RWPE1 (cell line): ENCODE results near the gene RPS16.

ENCODE experiments used
- CTCF ChIA-PET: fragments of 350-600 bp; sonication (Branson Sonifier 250); formaldehyde crosslinking; extraction: SDS; loops from one replicate; lab custom pipeline; 2021; lab: Yijun Ruan, JAX
- POLR2A ChIA-PET: fragments of 400-600 bp; formaldehyde crosslinking; extraction: SDS; loops from one replicate; lab custom pipeline; 2020; ENCODE audit warnings: antibody characterized with exemption; ENCODE audit not compliant: low non-redundant PET; lab: Yijun Ruan, JAX
- DNase-seq: peaks from one replicate; pipeline ENCODE4 v3.0.0; 2012; ENCODE audit warnings: low spot score
- H3K27ac ChIP-seq: fragments of 450-650 bp; 2 replicates; pipeline ENCODE4 v1.5.1; 2017
- CTCF ChIP-seq: fragments of 450-650 bp; conservative IDR thresholded peaks from 2 replicates; pipeline ENCODE4 v1.5.1; 2017; ENCODE audit warnings: low read depth, mild to moderate bottlenecking

The RPS16 gene

GRCh38 chr19:39405958-39406655 is 29.6 kb downstream of the RPS16 start:
- no peak for TF ChIP-seq CTCF
- H3K27ac ChIP-seq: peak overlapping the region; percentile 100
- ChIA-PET CTCF (interaction anchor here (0.7 kb wide), 1 partner anchor 8 kb away, joined by 3 read pairs; no protein-coding TSS in a partner anchor), POLR2A (interaction anchor here (1.6 kb wide), 1 partner anchor 8 kb away, joined by 13 read pairs; no protein-coding TSS in a partner anchor)
- no peak for DNase-seq

GRCh38 chr19:39405261-39405957 is 30.3 kb downstream of the RPS16 start:
- no peak for TF ChIP-seq CTCF
- peak overlapping the region; percentile 100 for H3K27ac ChIP-seq
- no peak for DNase-seq
- POLR2A ChIA-PET: no interaction called here
- CTCF ChIA-PET: interaction anchor here (0.6 to 0.7 kb wide), 2 partner anchors 11 to 251 kb away, joined by 4 to 6 read pairs; no protein-coding TSS in a partner anchor

- ChIA-PET CTCF (interaction anchor here (0.6 to 1.9 kb wide), 2 partner anchors 8 to 14 kb away, joined by 3 to 6 read pairs; partner anchors contain the start of gene PLEKHG2), POLR2A (interaction anchor here (1.3 kb wide), 1 partner anchor 32 kb away, joined by 4 read pairs; the partner anchor contains the start of gene RPS16)
- no peak for TF ChIP-seq CTCF
- peak; percentile 89 for DNase-seq
- H3K27ac ChIP-seq: peak overlapping the region; percentile 100
Measured at GRCh38 chr19:39403331-39404312, 32.1 kb downstream of the RPS16 start.

- ChIA-PET POLR2A (interaction anchor here (0.5 to 2.0 kb wide), 5 partner anchors 9 to 41 kb away, joined by 3 to 10 read pairs (median 4); partner anchors contain the start of genes MED29, PAF1, PLEKHG2 and RPS16), CTCF (interaction anchor here (1.9 kb wide), 1 partner anchor 9 kb away, joined by 6 read pairs; the partner anchor contains the start of gene PLEKHG2)
- no peak for TF ChIP-seq CTCF
- H3K27ac ChIP-seq: peak overlapping the region; percentile 100
- no peak for DNase-seq
Measured at GRCh38 chr19:39402346-39403300, 33.1 kb downstream of the RPS16 start.

GRCh38 chr19:39401549-39402345 is 34.0 kb downstream of the RPS16 start:
- ChIA-PET POLR2A (interaction anchor here (0.6 to 2.0 kb wide), 4 partner anchors 10 to 60 kb away, joined by 3 to 10 read pairs (median 4); partner anchors contain the start of genes MED29, PAF1, PLEKHG2 and RPS16), CTCF (interaction anchor here (1.5 kb wide), 1 partner anchor 10 kb away, joined by 5 read pairs; the partner anchor contains the start of gene PLEKHG2)
- peak overlapping the region; percentile 100 for H3K27ac ChIP-seq
- DNase-seq: no peak
- no peak for TF ChIP-seq CTCF
